Sigmoid colon (tissue), 7 donors: Measurements from ENCODE around the gene GOLGA3. TPM values are rescaled to one million over a fixed set of nuclear protein-coding genes. Genes with fewer than 3 reads are reported as not detected.

Source experiments
- DNase-seq: peaks from one replicate; pipeline ENCODE4 v3.0.0-alpha.2; 2019
- H3K27ac ChIP-seq, 4 donors: fragments of 200-600 bp; sonication (generic); one replicate each; pipeline ENCODE4 v1.5.1; 2016 to 2019; ENCODE audit warnings: mild to moderate bottlenecking in 1 of 4
- H3K27me3 ChIP-seq, 3 donors: fragments of 200-600 bp; sonication (generic); one replicate each; pipeline ENCODE4 v1.5.1; 2019; ENCODE audit warnings: mild to moderate bottlenecking in 1 of 3
- H3K36me3 ChIP-seq, 4 donors: fragments of 200-600 bp; sonication (generic); one replicate each; pipeline ENCODE4 v1.5.1; 2016 to 2019
- H3K4me1 ChIP-seq, 4 donors: fragments of 200-600 bp; sonication (generic); one replicate each; pipeline ENCODE4 v1.5.1; 2017 to 2019
- H3K4me3 ChIP-seq, 4 donors: fragments of 200-600 bp; sonication (generic); one replicate each; pipeline ENCODE4 v1.5.1; 2017 to 2019; ENCODE audit warnings: mild to moderate bottlenecking in 2 of 4, moderate library complexity in 1 of 4
- H3K9me3 ChIP-seq, 4 donors: fragments of 200-600 bp in 3 of 4; sonication (generic) in 3 of 4; one replicate each; pipeline versions ENCODE4 v1.5.1 to v1.6.1; 2013 to 2019
- EP300 ChIP-seq, 4 donors: sonication (generic); formaldehyde crosslinking; IDR thresholded peaks; one replicate each; pipeline ENCODE4 v1.6.1; 2017; ENCODE audit warnings: antibody characterized with exemption in 4 of 4
- POLR2A ChIP-seq, 2 donors: fragments of 450-650 bp; IDR thresholded peaks; one replicate each; pipeline ENCODE4 v1.6.1; 2016; ENCODE audit warnings: antibody characterized with exemption in 2 of 2, mild to moderate bottlenecking in 2 of 2, moderate library complexity in 2 of 2
- POLR2AphosphoS5 ChIP-seq, 4 donors: sonication (generic); formaldehyde crosslinking; IDR thresholded peaks; one replicate each; pipeline ENCODE4 v1.6.1; 2017; ENCODE audit warnings: antibody characterized with exemption in 4 of 4
- WGBS, 2 donors: extraction: QIAGEN DNeasy Blood & Tissue Kit; methylation state at CpG; one replicate each; pipeline ENCODE4 v1.1.7; 2013; 5-methylcytosine and 5-hydroxymethylcytosine counted together
- intact Hi-C: fragments of 100-400 bp; cut with DNase I; formaldehyde crosslinking; loops from one replicate; pipeline ENCODE4 v1.15.1; 2023
- polyA plus RNA-seq, 3 donors: library from polyadenylated mRNA; stranded (reverse); fragments of 200-250 nt; gene quantifications; one replicate each; pipeline ENCODE4 v1.2.3, GENCODE V29; 2013
- total RNA-seq, 4 donors: library from RNA; depleted of rRNA; stranded (reverse); fragments of >200 nt; gene quantifications; one replicate each; pipeline ENCODE4 v1.1.0, GENCODE V29; 2016
- TF ChIP-seq, protein P1 (sequence below), 4 experiments: fragments of 450-650 bp in 3 of 4; fragments of 200-600 bp in 1 of 4; IDR thresholded peaks; one replicate each; pipeline ENCODE4 v1.5.1; 2016 to 2019; ENCODE audit warnings: antibody characterized with exemption in 4 of 4, mild to moderate bottlenecking in 3 of 4, moderate library complexity in 2 of 4
- donor health status: healthy with polysubstance abuse.
- donor health status: Bipolar disorder and iron deficiency.
- donor health status: healthy.

Gene GOLGA3
- total and polyA plus RNA-seq, 7 donors = 9.6 to 78.4 (median 45.7) TPM

GRCh38 chr12:132736378-132736777, 92.3 kb downstream of the GOLGA3 start:
- H3K36me3 ChIP-seq = peaks cover 50 to 100% (median 89%) of the 10 kb centered on the region in 4 donors
- TF ChIP-seq POLR2AphosphoS5 (IDR thresholded peaks at IDR 0.05) = no peak
- TF ChIP-seq, protein P1, sequence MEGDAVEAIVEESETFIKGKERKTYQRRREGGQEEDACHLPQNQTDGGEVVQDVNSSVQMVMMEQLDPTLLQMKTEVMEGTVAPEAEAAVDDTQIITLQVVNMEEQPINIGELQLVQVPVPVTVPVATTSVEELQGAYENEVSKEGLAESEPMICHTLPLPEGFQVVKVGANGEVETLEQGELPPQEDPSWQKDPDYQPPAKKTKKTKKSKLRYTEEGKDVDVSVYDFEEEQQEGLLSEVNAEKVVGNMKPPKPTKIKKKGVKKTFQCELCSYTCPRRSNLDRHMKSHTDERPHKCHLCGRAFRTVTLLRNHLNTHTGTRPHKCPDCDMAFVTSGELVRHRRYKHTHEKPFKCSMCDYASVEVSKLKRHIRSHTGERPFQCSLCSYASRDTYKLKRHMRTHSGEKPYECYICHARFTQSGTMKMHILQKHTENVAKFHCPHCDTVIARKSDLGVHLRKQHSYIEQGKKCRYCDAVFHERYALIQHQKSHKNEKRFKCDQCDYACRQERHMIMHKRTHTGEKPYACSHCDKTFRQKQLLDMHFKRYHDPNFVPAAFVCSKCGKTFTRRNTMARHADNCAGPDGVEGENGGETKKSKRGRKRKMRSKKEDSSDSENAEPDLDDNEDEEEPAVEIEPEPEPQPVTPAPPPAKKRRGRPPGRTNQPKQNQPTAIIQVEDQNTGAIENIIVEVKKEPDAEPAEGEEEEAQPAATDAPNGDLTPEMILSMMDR (IDR thresholded peaks at IDR 0.05) = no peak
- no peak for TF ChIP-seq POLR2A (IDR thresholded peaks at IDR 0.05)
- TF ChIP-seq EP300 (IDR thresholded peaks at IDR 0.05) = no peak
- H3K4me1 ChIP-seq = no peaks in the 10 kb centered on the region
- 94 to 96% methylated on average over 12 of the region's 12 CpGs for WGBS, 2 donors
- intact Hi-C loops = no loop called here
- DNase-seq = no peak
- no peak overlapping the region for H3K27ac ChIP-seq
- no peaks in the 10 kb centered on the region for H3K27me3 ChIP-seq
- H3K4me3 ChIP-seq = no peak overlapping the region
- no peaks in the 10 kb centered on the region for H3K9me3 ChIP-seq

- TF ChIP-seq POLR2A (IDR thresholded peaks at IDR 0.05) = no peak
- TF ChIP-seq EP300 (IDR thresholded peaks at IDR 0.05) = no peak
- no peak for TF ChIP-seq POLR2AphosphoS5 (IDR thresholded peaks at IDR 0.05)
- TF ChIP-seq, protein P1 (IDR thresholded peaks at IDR 0.05) = no peak
- Histone ChIP-seq H3K27ac (no peak overlapping the region), H3K4me1 (no peaks in the 10 kb centered on the region), H3K4me3 (no peak overlapping the region), H3K36me3 (peaks cover 50 to 100% (median 82%) of the 10 kb centered on the region in 4 donors), H3K9me3 (no peaks in the 10 kb centered on the region), H3K27me3 (no peaks in the 10 kb centered on the region)
- DNase-seq = no peak
- intact Hi-C loops = no loop called here
- WGBS, 2 donors = 95 to 96% methylated on average over 20 of the region's 20 CpGs
Measured at GRCh38 chr12:132735496-132735895, 93.2 kb downstream of the GOLGA3 start.

GRCh38 chr12:132734206-132734605, 94.5 kb downstream of the GOLGA3 start:
- no peak overlapping the region for H3K4me3 ChIP-seq
- DNase-seq = no peak
- TF ChIP-seq EP300 (IDR thresholded peaks at IDR 0.05) = no peak
- TF ChIP-seq POLR2A (IDR thresholded peaks at IDR 0.05) = no peak
- no peak overlapping the region for H3K27ac ChIP-seq
- peaks cover 44 to 97% (median 71%) of the 10 kb centered on the region in 4 donors for H3K36me3 ChIP-seq
- H3K9me3 ChIP-seq = no peaks in the 10 kb centered on the region
- intact Hi-C loops = no loop called here
- H3K4me1 ChIP-seq = no peaks in the 10 kb centered on the region
- WGBS, 2 donors = 82 to 83% methylated on average over 10 of the region's 10 CpGs
- H3K27me3 ChIP-seq = no peaks in the 10 kb centered on the region

GRCh38 chr12:132731574-132731973, 97.1 kb downstream of the GOLGA3 start:
- Histone ChIP-seq H3K27me3 (no peaks in the 10 kb centered on the region), H3K27ac (no peak overlapping the region), H3K4me1 (no peaks in the 10 kb centered on the region), H3K9me3 (no peaks in the 10 kb centered on the region), H3K36me3 (peaks cover 55 to 96% (median 69%) of the 10 kb centered on the region in 4 donors), H3K4me3 (no peak overlapping the region)
- no peak for TF ChIP-seq POLR2A (IDR thresholded peaks at IDR 0.05)
- no peak for TF ChIP-seq EP300 (IDR thresholded peaks at IDR 0.05)
- no peak for TF ChIP-seq POLR2AphosphoS5 (IDR thresholded peaks at IDR 0.05)
- TF ChIP-seq, protein P1 (IDR thresholded peaks at IDR 0.05) = no peak
- intact Hi-C loops = no loop called here
- WGBS, 2 donors = 90 to 93% methylated on average over 17 of the region's 17 CpGs
- no peak for DNase-seq

DNA sequence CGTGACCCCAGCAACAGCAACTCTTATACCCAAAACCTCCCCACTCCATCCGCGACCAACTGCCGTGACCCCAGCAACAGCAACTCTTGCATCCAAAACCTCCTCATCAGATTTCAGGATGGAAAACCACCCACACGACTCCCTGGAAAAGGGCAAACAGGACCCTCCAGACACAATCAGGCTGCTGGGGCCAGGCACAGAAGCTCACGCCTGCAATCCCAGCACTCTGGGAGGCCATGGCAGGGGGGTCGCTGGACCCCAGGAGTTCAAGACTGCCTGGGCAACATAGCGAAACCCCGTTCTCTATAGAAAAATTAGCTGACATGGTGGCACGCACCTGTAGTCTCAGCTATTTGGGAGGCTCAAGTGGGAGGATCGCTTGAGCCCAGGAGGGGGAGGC, 98.3 kb downstream of the GOLGA3 start:
- 96 to 98% methylated on average over 11 of the region's 11 CpGs for WGBS, 2 donors
- no peak overlapping the region for H3K27ac ChIP-seq
- DNase-seq = no peak
- TF ChIP-seq EP300 (IDR thresholded peaks at IDR 0.05) = no peak
- TF ChIP-seq POLR2AphosphoS5 (IDR thresholded peaks at IDR 0.05) = no peak
- TF ChIP-seq, protein P1 (IDR thresholded peaks at IDR 0.05) = no peak
- no peak for TF ChIP-seq POLR2A (IDR thresholded peaks at IDR 0.05)
- no peak overlapping the region for H3K4me3 ChIP-seq
- intact Hi-C loops = no loop called here
- no peaks in the 10 kb centered on the region for H3K27me3 ChIP-seq
- peaks cover 52 to 96% (median 67%) of the 10 kb centered on the region in 4 donors for H3K36me3 ChIP-seq
- H3K9me3 ChIP-seq = no peaks in the 10 kb centered on the region
- no peaks in the 10 kb centered on the region for H3K4me1 ChIP-seq
